ENCODE results near the gene SLC5A6.

SLC5A6 gene

DNA sequence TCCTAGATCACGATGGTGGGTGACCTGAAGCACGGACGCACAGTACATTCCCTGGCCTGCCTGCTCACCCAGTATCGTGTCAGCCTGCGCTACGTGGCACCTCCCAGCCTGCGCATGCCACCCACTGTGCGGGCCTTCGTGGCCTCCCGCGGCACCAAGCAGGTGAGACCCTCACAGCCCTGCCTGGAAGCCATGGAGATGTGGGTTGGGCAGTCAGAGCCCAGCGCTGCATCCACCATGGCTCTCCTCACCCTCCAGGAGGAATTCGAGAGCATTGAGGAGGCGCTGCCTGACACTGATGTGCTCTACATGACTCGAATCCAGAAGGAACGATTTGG, 30.5 kb upstream of the SLC5A6 start:
- TF ChIP-seq TCF12 (IDR thresholded peaks at IDR 0.05; ENCODE audit: low read depth) (no peak), YY1 (IDR thresholded peaks at IDR 0.05; ENCODE audit: low read depth) (no peak), NFIC (IDR thresholded peaks at IDR 0.05) (no peak), TAF1 (IDR thresholded peaks at IDR 0.05; ENCODE audit: low read depth) (no peak), CREB1 (IDR thresholded peaks at IDR 0.05; ENCODE audit: low read depth) (no peak), USF1 (IDR thresholded peaks at IDR 0.05) (no peak), EGR1 (IDR thresholded peaks at IDR 0.05) (no peak), MAX (IDR thresholded peaks at IDR 0.05) (no peak), CEBPB (IDR thresholded peaks at IDR 0.05) (no peak), EP300 (IDR thresholded peaks at IDR 0.05; ENCODE audit: borderline replicate concordance) (no peak), RAD21 (IDR thresholded peaks at IDR 0.05; ENCODE audit: low read depth) (no peak), FOXM1 (IDR thresholded peaks at IDR 0.05; ENCODE audit: borderline replicate concordance, low read depth) (no peak)
- TF ChIP-seq, protein P1, sequence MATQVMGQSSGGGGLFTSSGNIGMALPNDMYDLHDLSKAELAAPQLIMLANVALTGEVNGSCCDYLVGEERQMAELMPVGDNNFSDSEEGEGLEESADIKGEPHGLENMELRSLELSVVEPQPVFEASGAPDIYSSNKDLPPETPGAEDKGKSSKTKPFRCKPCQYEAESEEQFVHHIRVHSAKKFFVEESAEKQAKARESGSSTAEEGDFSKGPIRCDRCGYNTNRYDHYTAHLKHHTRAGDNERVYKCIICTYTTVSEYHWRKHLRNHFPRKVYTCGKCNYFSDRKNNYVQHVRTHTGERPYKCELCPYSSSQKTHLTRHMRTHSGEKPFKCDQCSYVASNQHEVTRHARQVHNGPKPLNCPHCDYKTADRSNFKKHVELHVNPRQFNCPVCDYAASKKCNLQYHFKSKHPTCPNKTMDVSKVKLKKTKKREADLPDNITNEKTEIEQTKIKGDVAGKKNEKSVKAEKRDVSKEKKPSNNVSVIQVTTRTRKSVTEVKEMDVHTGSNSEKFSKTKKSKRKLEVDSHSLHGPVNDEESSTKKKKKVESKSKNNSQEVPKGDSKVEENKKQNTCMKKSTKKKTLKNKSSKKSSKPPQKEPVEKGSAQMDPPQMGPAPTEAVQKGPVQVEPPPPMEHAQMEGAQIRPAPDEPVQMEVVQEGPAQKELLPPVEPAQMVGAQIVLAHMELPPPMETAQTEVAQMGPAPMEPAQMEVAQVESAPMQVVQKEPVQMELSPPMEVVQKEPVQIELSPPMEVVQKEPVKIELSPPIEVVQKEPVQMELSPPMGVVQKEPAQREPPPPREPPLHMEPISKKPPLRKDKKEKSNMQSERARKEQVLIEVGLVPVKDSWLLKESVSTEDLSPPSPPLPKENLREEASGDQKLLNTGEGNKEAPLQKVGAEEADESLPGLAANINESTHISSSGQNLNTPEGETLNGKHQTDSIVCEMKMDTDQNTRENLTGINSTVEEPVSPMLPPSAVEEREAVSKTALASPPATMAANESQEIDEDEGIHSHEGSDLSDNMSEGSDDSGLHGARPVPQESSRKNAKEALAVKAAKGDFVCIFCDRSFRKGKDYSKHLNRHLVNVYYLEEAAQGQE (IDR thresholded peaks at IDR 0.05; ENCODE audit: low read depth) = no peak

GRCh38 chr2:27241761-27242613, 29.9 kb upstream of the SLC5A6 start:
- TF ChIP-seq, protein P1 (IDR thresholded peaks at IDR 0.05; ENCODE audit: low read depth) = no peak
- no peak for TF ChIP-seq RAD21 (IDR thresholded peaks at IDR 0.05; ENCODE audit: low read depth)

- TF ChIP-seq, protein P1 (IDR thresholded peaks at IDR 0.05; ENCODE audit: low read depth) = no peak
- TF ChIP-seq CEBPB (IDR thresholded peaks at IDR 0.05) (no peak), RAD21 (IDR thresholded peaks at IDR 0.05; ENCODE audit: low read depth) (no peak), CREB1 (IDR thresholded peaks at IDR 0.05; ENCODE audit: low read depth) (no peak), FOXM1 (IDR thresholded peaks at IDR 0.05; ENCODE audit: borderline replicate concordance, low read depth) (no peak), YY1 (IDR thresholded peaks at IDR 0.05; ENCODE audit: low read depth) (no peak), TCF12 (IDR thresholded peaks at IDR 0.05; ENCODE audit: low read depth) (no peak), TAF1 (IDR thresholded peaks at IDR 0.05; ENCODE audit: low read depth) (no peak), NFIC (IDR thresholded peaks at IDR 0.05) (no peak), EP300 (IDR thresholded peaks at IDR 0.05; ENCODE audit: borderline replicate concordance) (no peak), USF1 (IDR thresholded peaks at IDR 0.05) (no peak), EGR1 (IDR thresholded peaks at IDR 0.05) (no peak), TEAD4 (IDR thresholded peaks at IDR 0.05) (no peak), ZBTB7A (IDR thresholded peaks at IDR 0.05; ENCODE audit: low read depth) (no peak), MAX (IDR thresholded peaks at IDR 0.05) (no peak)
Observed at GRCh38 chr2:27240406-27240805, 28.3 kb upstream of the SLC5A6 start.

GRCh38 chr2:27238976-27239375, 26.9 kb upstream of the SLC5A6 start:
- TF ChIP-seq CREB1 (IDR thresholded peaks at IDR 0.05; ENCODE audit: low read depth) = no peak
- no peak for TF ChIP-seq TAF1 (IDR thresholded peaks at IDR 0.05; ENCODE audit: low read depth)
- no peak for TF ChIP-seq FOXM1 (IDR thresholded peaks at IDR 0.05; ENCODE audit: borderline replicate concordance, low read depth)
- TF ChIP-seq MAX (IDR thresholded peaks at IDR 0.05) = no peak
- no peak for TF ChIP-seq ZBTB7A (IDR thresholded peaks at IDR 0.05; ENCODE audit: low read depth)
- no peak for TF ChIP-seq YY1 (IDR thresholded peaks at IDR 0.05; ENCODE audit: low read depth)
- TF ChIP-seq CEBPB (IDR thresholded peaks at IDR 0.05) = no peak
- no peak for TF ChIP-seq TEAD4 (IDR thresholded peaks at IDR 0.05)
- no peak for TF ChIP-seq NFIC (IDR thresholded peaks at IDR 0.05)
- no peak for TF ChIP-seq EP300 (IDR thresholded peaks at IDR 0.05; ENCODE audit: borderline replicate concordance)
- TF ChIP-seq RAD21 (IDR thresholded peaks at IDR 0.05; ENCODE audit: low read depth) = no peak
- no peak for TF ChIP-seq TCF12 (IDR thresholded peaks at IDR 0.05; ENCODE audit: low read depth)
- TF ChIP-seq EGR1 (IDR thresholded peaks at IDR 0.05) = no peak
- TF ChIP-seq USF1 (IDR thresholded peaks at IDR 0.05) = no peak
- TF ChIP-seq, protein P1 (IDR thresholded peaks at IDR 0.05; ENCODE audit: low read depth) = no peak

All from Ishikawa (cell line).